Endothelial cell (in vitro differentiated cells): ENCODE results near the gene MYO7B. TPM values are rescaled to one million over a fixed set of nuclear protein-coding genes. Genes with fewer than 3 reads are reported as not detected.
A peak's percentile ranks its signal among the peaks of the same experiment; 100 is the strongest.

ENCODE experiments used
- DNase-seq: peaks from one replicate; pipeline ENCODE4 v3.0.0; 2021; ENCODE audit warnings: low spot score
- H3K27ac Mint-ChIP-seq: one replicate; pipeline ENCODE4 v1.8.0; 2021; ENCODE audit warnings: mixed read lengths, inconsistent platforms; ENCODE audit not compliant: unreplicated experiment
- H3K27me3 Mint-ChIP-seq: one replicate; pipeline ENCODE4 v1.8.0; 2021; ENCODE audit warnings: mild to moderate bottlenecking, moderate library complexity, mixed read lengths, inconsistent platforms; ENCODE audit not compliant: unreplicated experiment
- H3K36me3 Mint-ChIP-seq: one replicate; pipeline ENCODE4 v1.8.0; 2021; ENCODE audit warnings: mild to moderate bottlenecking, low read depth, mixed read lengths, inconsistent platforms; ENCODE audit not compliant: unreplicated experiment
- H3K4me1 Mint-ChIP-seq: one replicate; pipeline ENCODE4 v1.8.0; 2021; ENCODE audit warnings: mild to moderate bottlenecking, mixed read lengths, inconsistent platforms; ENCODE audit not compliant: unreplicated experiment
- H3K4me3 Mint-ChIP-seq: one replicate; pipeline ENCODE4 v1.8.0; 2021; ENCODE audit warnings: mild to moderate bottlenecking, mixed read lengths, inconsistent platforms; ENCODE audit not compliant: unreplicated experiment
- H3K9me3 Mint-ChIP-seq: one replicate; pipeline ENCODE4 v1.8.0; 2021; ENCODE audit warnings: mixed read lengths, inconsistent platforms; ENCODE audit not compliant: unreplicated experiment
- total RNA-seq: library from RNA; stranded (reverse); fragmentation: NEBNext Ultra II Directional; extraction: Animal tissue kit (Norgen Biotek cat#: 25700); gene quantifications from one replicate; pipeline ENCODE4 v1.2.1, GENCODE V29; 2021; ENCODE audit not compliant: unreplicated experiment
- TF ChIP-seq, protein P1 (sequence below): fragments of 200-600 bp; sonication (generic); IDR thresholded peaks from one replicate; pipeline ENCODE4 v1.5.0; 2021; ENCODE audit warnings: antibody characterized with exemption; ENCODE audit not compliant: unreplicated experiment

The MYO7B gene
- total RNA-seq, 1 donor from 2014 or later, result 0.90 TPM

DNA sequence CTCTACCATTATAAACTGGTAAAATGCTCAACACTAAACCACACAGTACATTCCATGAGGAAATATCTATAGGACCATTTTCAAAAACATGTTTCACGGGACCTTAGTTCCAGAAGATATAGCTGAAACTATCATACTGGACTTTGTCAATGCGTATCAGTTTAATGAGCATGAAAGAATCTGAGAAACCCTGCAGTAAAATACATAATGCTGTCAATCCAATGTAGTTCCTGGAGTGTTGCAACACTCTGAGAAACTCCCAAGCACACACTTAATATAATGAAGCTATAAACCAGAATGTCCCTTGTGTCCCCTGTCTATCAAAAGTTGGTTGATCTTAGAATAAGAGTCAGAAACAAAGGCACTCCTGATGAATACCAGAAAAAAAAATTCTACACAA lies 25.4 kb upstream of the MYO7B start:
- H3K4me3 Mint-ChIP-seq, result no peak overlapping the region
- DNase-seq, result no peak
- H3K4me1 Mint-ChIP-seq, result peaks cover 31% of the 10 kb centered on the region
- H3K27me3 Mint-ChIP-seq, result no peaks in the 10 kb centered on the region
- no peak overlapping the region for H3K27ac Mint-ChIP-seq
- peaks cover 7% of the 10 kb centered on the region for H3K36me3 Mint-ChIP-seq
- TF ChIP-seq, protein P1, sequence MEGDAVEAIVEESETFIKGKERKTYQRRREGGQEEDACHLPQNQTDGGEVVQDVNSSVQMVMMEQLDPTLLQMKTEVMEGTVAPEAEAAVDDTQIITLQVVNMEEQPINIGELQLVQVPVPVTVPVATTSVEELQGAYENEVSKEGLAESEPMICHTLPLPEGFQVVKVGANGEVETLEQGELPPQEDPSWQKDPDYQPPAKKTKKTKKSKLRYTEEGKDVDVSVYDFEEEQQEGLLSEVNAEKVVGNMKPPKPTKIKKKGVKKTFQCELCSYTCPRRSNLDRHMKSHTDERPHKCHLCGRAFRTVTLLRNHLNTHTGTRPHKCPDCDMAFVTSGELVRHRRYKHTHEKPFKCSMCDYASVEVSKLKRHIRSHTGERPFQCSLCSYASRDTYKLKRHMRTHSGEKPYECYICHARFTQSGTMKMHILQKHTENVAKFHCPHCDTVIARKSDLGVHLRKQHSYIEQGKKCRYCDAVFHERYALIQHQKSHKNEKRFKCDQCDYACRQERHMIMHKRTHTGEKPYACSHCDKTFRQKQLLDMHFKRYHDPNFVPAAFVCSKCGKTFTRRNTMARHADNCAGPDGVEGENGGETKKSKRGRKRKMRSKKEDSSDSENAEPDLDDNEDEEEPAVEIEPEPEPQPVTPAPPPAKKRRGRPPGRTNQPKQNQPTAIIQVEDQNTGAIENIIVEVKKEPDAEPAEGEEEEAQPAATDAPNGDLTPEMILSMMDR, result no peak
- H3K9me3 Mint-ChIP-seq, result no peaks in the 10 kb centered on the region

DNA sequence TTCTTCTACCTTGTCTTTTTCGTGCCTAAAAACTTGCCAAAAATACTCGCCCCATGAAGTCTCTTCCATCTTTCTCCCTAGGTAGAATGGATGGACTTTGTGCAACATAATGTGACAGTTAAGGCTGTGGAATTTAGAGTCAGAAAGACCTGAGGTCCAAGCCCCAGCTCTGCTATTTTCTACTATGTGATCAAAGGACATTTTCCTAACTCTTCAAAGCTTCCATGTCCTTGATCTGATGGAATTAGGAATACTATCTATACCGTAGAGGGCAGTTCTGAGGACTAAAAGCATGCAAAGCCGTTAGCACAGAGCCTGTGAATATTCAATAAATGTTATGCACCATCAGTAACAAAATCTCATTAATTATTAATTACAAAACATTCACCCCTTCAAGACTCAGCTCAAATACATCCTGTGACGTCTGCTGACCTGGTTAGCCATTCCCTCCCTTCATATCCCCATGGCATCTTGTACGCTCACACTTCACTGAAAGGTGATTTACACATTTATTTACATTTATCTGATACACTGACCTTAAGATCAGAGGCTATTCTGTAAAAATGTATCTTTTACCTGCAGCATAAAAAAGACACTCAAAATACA lies 24.3 kb upstream of the MYO7B start:
- peaks cover 33% of the 10 kb centered on the region for H3K4me1 Mint-ChIP-seq
- no peak overlapping the region for H3K27ac Mint-ChIP-seq

DNA sequence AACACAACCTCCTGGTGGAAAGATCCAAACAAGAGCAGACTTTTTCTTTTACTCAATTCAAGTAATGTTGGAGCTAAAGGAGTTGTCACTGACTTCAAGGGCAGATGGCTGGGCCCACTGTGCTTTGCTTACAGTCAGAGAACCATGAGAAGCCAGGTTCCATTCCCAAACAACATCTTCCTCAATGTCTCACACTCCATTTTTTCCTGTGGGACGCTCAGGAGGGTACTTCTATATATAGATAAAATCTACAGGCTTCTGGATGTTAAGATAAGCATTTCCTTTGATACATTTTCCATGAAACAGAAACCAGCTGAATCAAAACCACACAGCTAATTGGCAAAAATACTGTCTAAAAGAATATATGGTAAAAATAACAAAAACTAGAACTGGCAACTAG lies 23.6 kb upstream of the MYO7B start:
- H3K36me3 Mint-ChIP-seq, result peaks cover 10% of the 10 kb centered on the region
- TF ChIP-seq, protein P1, result no peak
- no peaks in the 10 kb centered on the region for H3K27me3 Mint-ChIP-seq
- H3K9me3 Mint-ChIP-seq, result no peaks in the 10 kb centered on the region
- H3K4me3 Mint-ChIP-seq, result no peak overlapping the region
- peaks cover 33% of the 10 kb centered on the region for H3K4me1 Mint-ChIP-seq
- no peak overlapping the region for H3K27ac Mint-ChIP-seq
- no peak for DNase-seq

More for the DNA sequence above, 24.3 kb upstream of the MYO7B start:
- Mint-ChIP-seq H3K4me3 (no peak overlapping the region), H3K36me3 (peaks cover 10% of the 10 kb centered on the region), H3K27me3 (no peaks in the 10 kb centered on the region), H3K9me3 (no peaks in the 10 kb centered on the region)
- no peak for DNase-seq
- TF ChIP-seq, protein P1, result no peak

DNA sequence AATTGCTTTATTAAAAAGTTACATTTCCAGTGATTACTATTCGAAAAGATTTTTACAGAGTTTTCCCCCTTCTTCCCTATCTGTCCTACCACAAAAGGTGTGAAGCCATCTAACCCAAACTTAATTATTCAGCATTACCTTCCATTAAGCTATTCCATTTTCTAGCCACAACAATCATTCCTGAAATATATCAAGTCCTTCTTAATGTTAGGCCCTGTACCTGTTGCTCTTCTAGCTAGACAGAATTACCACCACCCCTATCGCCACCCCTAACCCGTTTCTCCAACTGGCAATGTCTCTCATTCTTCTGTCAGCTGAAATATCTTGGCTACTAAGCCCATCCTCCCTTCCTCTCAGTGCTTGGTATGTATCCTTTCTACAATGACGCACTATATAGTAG lies 23.1 kb upstream of the MYO7B start:
- Mint-ChIP-seq H3K9me3 (no peaks in the 10 kb centered on the region), H3K4me3 (no peak overlapping the region), H3K4me1 (peaks cover 33% of the 10 kb centered on the region), H3K27me3 (no peaks in the 10 kb centered on the region), H3K27ac (peak overlapping the region; percentile 17), H3K36me3 (peaks cover 10% of the 10 kb centered on the region)
- TF ChIP-seq, protein P1, result no peak
- DNase-seq, result no peak

DNA sequence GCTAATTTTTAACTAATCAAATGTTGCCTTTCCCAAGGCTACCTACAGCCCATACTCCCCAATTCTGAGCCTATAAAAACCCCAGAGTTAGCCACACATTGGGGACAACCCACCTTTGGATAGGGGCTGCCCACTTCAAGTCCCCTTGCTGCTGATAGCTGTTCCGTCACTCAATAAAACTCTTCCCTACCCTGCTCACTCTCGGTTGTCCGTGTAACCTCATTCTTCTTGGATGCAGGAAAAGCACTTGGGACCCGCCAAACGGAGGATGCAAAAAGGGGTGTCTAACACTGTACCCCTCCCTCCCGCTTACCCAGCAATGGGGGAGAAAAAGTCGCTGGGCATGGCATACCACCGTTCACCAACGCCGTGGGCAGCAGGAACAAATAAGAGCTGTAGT lies 21.4 kb upstream of the MYO7B start:
- TF ChIP-seq, protein P1, result no peak
- Mint-ChIP-seq H3K4me3 (no peak overlapping the region), H3K36me3 (peaks cover 10% of the 10 kb centered on the region), H3K27me3 (no peaks in the 10 kb centered on the region), H3K9me3 (no peaks in the 10 kb centered on the region), H3K4me1 (peaks cover 29% of the 10 kb centered on the region), H3K27ac (peak overlapping the region; percentile 12)
- no peak for DNase-seq
